ENCODE results near the gene CRX.

Gene CRX

DNA sequence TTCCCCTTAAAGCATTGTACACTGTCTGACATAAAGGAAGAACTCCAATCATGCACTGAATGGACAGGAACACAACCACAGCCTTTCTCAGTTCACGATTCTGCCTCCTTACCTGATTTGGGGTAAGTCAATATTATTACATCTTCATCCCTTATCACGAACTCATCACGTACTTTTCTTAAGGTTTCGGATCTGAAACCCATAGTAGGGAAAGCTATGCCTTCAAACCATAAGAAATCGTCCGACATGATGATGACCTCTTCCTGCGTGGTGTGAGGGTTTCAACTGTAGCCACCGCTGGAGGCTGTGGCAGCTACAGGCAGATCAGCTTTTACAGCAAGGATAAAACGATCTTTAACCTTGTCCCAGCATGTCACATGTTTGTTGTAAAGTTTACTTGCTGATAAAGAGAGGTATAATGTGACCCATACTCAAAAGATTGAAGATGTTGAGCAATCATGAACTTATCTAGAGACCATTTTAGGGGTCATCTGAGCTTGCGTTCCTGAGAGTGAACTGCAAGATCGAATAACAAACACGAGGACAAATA is 64.3 kb downstream of the CRX start, which contains the start of gene SULT2A1:
TSS of gene SULT2A1 (minus strand) at position 306 of the 550 bp plus-strand sequence. CDS start at position 248, 58 bp downstream.
- H3K4me3 ChIP-seq (ENCODE audit: low read length in 2 of 2): no peak within 1 kb of the TSS
- no peak within 1 kb of the TSS for H3K9ac ChIP-seq (ENCODE audit: low read length in 2 of 2)
- H3K27me3 ChIP-seq (ENCODE audit: control insufficient read depth in 1 of 2, insufficient read depth in 2 of 2, low read length in 2 of 2): peaks cover 0 to 6% of the 10 kb centered on the region in 2 donors
- no peak within 1 kb of the TSS for H3K27ac ChIP-seq (ENCODE audit: low read length)
- H3K36me3 ChIP-seq (ENCODE audit: control insufficient read depth in 2 of 2, insufficient read depth in 2 of 2, low read length in 2 of 2): no peaks in the 10 kb centered on the region
- H3K4me1 ChIP-seq (ENCODE audit: control insufficient read depth, insufficient read depth, low read length): no peaks in the 10 kb centered on the region
- no peaks in the 10 kb centered on the region for H3K9me3 ChIP-seq (ENCODE audit: control insufficient read depth in 2 of 2, low read length in 2 of 2)

DNA sequence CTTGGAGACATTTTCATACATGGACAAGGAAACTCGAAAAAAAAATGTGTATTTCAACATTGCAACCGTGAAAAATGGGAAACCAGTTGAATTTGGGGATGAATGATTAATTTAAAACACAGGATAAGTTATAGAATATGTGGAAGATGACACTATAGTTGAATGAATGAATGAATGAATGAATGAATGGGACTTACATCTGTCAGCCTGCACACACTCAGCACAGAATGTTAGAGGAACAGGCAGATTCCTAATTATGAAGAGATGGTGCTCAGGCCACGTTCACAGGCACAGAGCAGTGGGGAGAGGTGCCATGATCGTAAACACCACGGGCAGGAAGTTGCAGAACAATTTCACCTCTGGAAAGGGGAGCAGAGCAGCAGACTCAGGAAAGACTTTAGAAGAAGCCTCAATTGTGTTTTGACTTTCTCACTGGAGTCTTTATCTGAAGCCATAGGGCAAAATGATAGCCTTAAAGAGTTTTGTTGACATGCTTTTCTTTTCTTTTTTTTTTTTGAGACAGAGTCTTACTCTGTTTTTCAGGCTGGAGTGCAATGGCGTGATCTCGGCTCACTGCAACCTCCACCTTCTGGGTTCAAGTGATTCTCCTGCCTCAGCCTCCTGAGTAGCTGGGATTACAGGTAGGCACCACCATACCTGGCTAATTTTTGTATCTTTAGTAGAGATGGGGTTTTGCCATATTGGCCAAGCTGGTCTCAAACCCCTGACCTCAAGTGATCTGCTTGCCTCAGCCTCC is 69.3 kb downstream of the CRX start:
- Histone ChIP-seq H3K36me3 (ENCODE audit: control insufficient read depth in 2 of 2, insufficient read depth in 2 of 2, low read length in 2 of 2) (no peaks in the 10 kb centered on the region), H3K9ac (ENCODE audit: low read length in 2 of 2) (no peak overlapping the region), H3K27me3 (ENCODE audit: control insufficient read depth in 1 of 2, insufficient read depth in 2 of 2, low read length in 2 of 2) (peaks cover 0 to 2% of the 10 kb centered on the region in 2 donors), H3K4me3 (ENCODE audit: low read length in 2 of 2) (no peak overlapping the region), H3K27ac (ENCODE audit: low read length) (no peak overlapping the region), H3K9me3 (ENCODE audit: control insufficient read depth in 2 of 2, low read length in 2 of 2) (peaks cover 3% of the 10 kb centered on the region in 2 donors), H3K4me1 (ENCODE audit: control insufficient read depth, insufficient read depth, low read length) (no peaks in the 10 kb centered on the region)

DNA sequence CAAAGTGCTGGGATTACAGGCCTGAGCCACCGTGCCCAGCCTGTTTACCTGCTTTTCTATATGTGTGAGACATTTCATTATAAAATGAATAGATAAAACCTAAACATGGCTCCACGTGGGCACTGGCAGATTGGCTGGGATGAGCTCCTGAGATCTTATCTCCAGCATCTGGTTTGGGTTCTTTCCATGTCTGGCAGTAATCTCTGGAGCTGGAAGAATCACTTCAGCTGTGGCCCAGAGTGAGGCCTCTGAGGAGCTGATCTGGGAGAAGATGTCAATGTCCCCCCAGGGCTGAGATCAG is 69.8 kb downstream of the CRX start:
- H3K36me3 ChIP-seq (ENCODE audit: control insufficient read depth in 2 of 2, insufficient read depth in 2 of 2, low read length in 2 of 2): no peaks in the 10 kb centered on the region
- H3K27me3 ChIP-seq (ENCODE audit: control insufficient read depth in 1 of 2, insufficient read depth in 2 of 2, low read length in 2 of 2): peaks cover 0 to 2% of the 10 kb centered on the region in 2 donors
- H3K27ac ChIP-seq (ENCODE audit: low read length): no peak overlapping the region
- H3K9ac ChIP-seq (ENCODE audit: low read length in 2 of 2): no peak overlapping the region
- H3K9me3 ChIP-seq (ENCODE audit: control insufficient read depth in 2 of 2, low read length in 2 of 2): peaks cover 3 to 8% of the 10 kb centered on the region in 2 donors
- no peak overlapping the region for H3K4me3 ChIP-seq (ENCODE audit: low read length in 2 of 2)
- no peaks in the 10 kb centered on the region for H3K4me1 ChIP-seq (ENCODE audit: control insufficient read depth, insufficient read depth, low read length)

DNA sequence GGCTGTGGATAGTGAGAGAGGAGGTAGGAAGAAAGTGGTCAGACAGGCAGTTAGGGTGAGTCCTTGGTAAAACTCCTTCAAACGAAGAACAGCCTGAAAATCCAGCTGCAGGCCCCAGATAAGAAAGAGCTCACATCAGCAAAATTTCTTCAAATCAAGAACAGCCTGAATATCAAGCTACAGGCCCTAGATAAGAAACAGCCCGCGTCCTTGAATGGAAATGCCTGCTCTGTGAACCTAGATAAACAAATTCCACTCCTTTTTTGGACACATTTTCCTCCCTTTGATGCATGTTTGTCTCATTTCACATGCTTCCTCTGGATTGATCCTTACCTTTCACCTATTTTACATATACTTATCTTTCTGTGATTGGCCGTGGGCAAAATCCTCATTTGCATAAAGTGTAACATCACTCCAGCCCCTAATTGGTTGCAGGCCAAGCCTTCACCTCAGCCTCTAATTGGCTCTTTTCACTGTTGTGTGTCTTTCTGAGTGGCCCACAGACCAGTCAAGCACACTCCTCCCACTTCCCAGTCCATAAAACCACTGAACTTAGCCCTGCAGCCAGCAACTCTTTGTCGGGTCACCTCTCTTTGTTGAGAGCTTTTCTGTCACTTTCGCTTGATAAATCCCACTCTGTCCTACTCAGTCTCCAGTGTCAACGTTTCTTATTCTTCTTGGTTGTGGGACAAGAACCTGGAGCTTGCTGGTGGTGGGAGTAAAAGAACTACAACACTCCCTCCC is 70.4 kb downstream of the CRX start:
- Histone ChIP-seq H3K27me3 (ENCODE audit: control insufficient read depth in 1 of 2, insufficient read depth in 2 of 2, low read length in 2 of 2) (peaks cover 0 to 2% of the 10 kb centered on the region in 2 donors), H3K9me3 (ENCODE audit: control insufficient read depth in 2 of 2, low read length in 2 of 2) (peaks cover 3 to 10% of the 10 kb centered on the region in 2 donors), H3K36me3 (ENCODE audit: control insufficient read depth in 2 of 2, insufficient read depth in 2 of 2, low read length in 2 of 2) (no peaks in the 10 kb centered on the region), H3K27ac (ENCODE audit: low read length) (no peak overlapping the region), H3K9ac (ENCODE audit: low read length in 2 of 2) (no peak overlapping the region), H3K4me1 (ENCODE audit: control insufficient read depth, insufficient read depth, low read length) (no peaks in the 10 kb centered on the region), H3K4me3 (ENCODE audit: low read length in 2 of 2) (no peak overlapping the region)

Measured in stomach smooth muscle (tissue), 2 donors.